Duodenal mucosa (tissue), 2 donors: ENCODE measurements around the gene ERF.

Source experiments
- H3K27ac ChIP-seq: one replicate; pipeline ENCODE4 v1.7.0; 2013; ENCODE audit warnings: low read depth, low read length
- H3K27me3 ChIP-seq, 2 donors: one replicate each; pipeline ENCODE4 v1.7.0; 2013; ENCODE audit warnings: low read length in 2 of 2, control low read depth in 1 of 2; ENCODE audit not compliant: insufficient read depth in 2 of 2, control insufficient read depth in 1 of 2
- H3K36me3 ChIP-seq, 2 donors: one replicate each; pipeline ENCODE4 v1.7.0; 2013; ENCODE audit warnings: low read length in 2 of 2, control low read depth in 1 of 2; ENCODE audit not compliant: insufficient read depth in 2 of 2, control insufficient read depth in 1 of 2
- H3K4me1 ChIP-seq, 2 donors: one replicate each; pipeline ENCODE4 v1.7.0; 2013; ENCODE audit warnings: low read length in 2 of 2, control low read depth in 1 of 2; ENCODE audit not compliant: insufficient read depth in 2 of 2, control insufficient read depth in 1 of 2
- H3K4me3 ChIP-seq, 2 donors: one replicate each; pipeline ENCODE4 v1.7.0; 2013; ENCODE audit warnings: low read length in 2 of 2, low read depth in 1 of 2
- H3K9ac ChIP-seq, 2 donors: one replicate each; pipeline ENCODE4 v1.7.0; 2013; ENCODE audit warnings: low read length in 2 of 2, low read depth in 1 of 2
- H3K9me3 ChIP-seq, 2 donors: one replicate each; pipeline ENCODE4 v1.7.0; 2013; ENCODE audit warnings: low read length in 2 of 2, control low read depth in 1 of 2; ENCODE audit not compliant: control insufficient read depth in 1 of 2

The ERF gene

GRCh38 chr19:42241279-42241678 is 13.6 kb downstream of the ERF start:
- H3K9me3 ChIP-seq, result no peaks in the 10 kb centered on the region
- no peak overlapping the region for H3K27ac ChIP-seq
- no peaks in the 10 kb centered on the region for H3K27me3 ChIP-seq
- H3K4me3 ChIP-seq, result peak overlapping the region; percentile 77 to 94
- peaks cover 4 to 28% of the 10 kb centered on the region in 2 donors for H3K36me3 ChIP-seq
- peak overlapping the region; percentile 96 for H3K9ac ChIP-seq
- peaks cover 14 to 29% of the 10 kb centered on the region in 2 donors for H3K4me1 ChIP-seq

- Histone ChIP-seq H3K9me3 (no peaks in the 10 kb centered on the region), H3K27me3 (no peaks in the 10 kb centered on the region), H3K36me3 (peaks cover 17 to 41% of the 10 kb centered on the region in 2 donors), H3K27ac (no peak overlapping the region), H3K4me3 (no peak overlapping the region), H3K9ac (no peak overlapping the region), H3K4me1 (peaks cover 18 to 25% of the 10 kb centered on the region in 2 donors)
These were observed 15.2 kb downstream of the ERF start for GRCh38 chr19:42239544-42240220.

- Histone ChIP-seq H3K4me3 (no peak overlapping the region), H3K9me3 (no peaks in the 10 kb centered on the region), H3K36me3 (peaks cover 42 to 77% of the 10 kb centered on the region in 2 donors), H3K4me1 (peaks cover 15 to 21% of the 10 kb centered on the region in 2 donors), H3K9ac (no peak overlapping the region), H3K27ac (no peak overlapping the region), H3K27me3 (no peaks in the 10 kb centered on the region)
These were observed 19.7 kb downstream of the ERF start for GRCh38 chr19:42235181-42235580.

GRCh38 chr19:42234364-42234763 is 20.6 kb downstream of the ERF start:
- H3K4me1 ChIP-seq, result peaks cover 15 to 21% of the 10 kb centered on the region in 2 donors
- peak overlapping the region in 1 of 2 donors; percentile 8 for H3K4me3 ChIP-seq
- H3K9ac ChIP-seq, result peak overlapping the region; percentile 18 to 48
- no peaks in the 10 kb centered on the region for H3K9me3 ChIP-seq
- H3K36me3 ChIP-seq, result peaks cover 50 to 77% of the 10 kb centered on the region in 2 donors
- no peaks in the 10 kb centered on the region for H3K27me3 ChIP-seq
- peak overlapping the region; percentile 58 for H3K27ac ChIP-seq

- Histone ChIP-seq H3K9ac (peak overlapping the region; percentile 48 to 55), H3K36me3 (peaks cover 51 to 77% of the 10 kb centered on the region in 2 donors), H3K27me3 (no peaks in the 10 kb centered on the region), H3K9me3 (no peaks in the 10 kb centered on the region), H3K27ac (peak overlapping the region; percentile 87), H3K4me1 (peaks cover 15 to 21% of the 10 kb centered on the region in 2 donors), H3K4me3 (peak overlapping the region in 1 of 2 donors; percentile 8)
These were observed 21.1 kb downstream of the ERF start for GRCh38 chr19:42233678-42234292.

GRCh38 chr19:42233106-42233505 is 21.8 kb downstream of the ERF start:
- Histone ChIP-seq H3K27me3 (no peaks in the 10 kb centered on the region), H3K9me3 (no peaks in the 10 kb centered on the region), H3K36me3 (peaks cover 51 to 82% of the 10 kb centered on the region in 2 donors), H3K27ac (peak overlapping the region; percentile 87), H3K4me3 (no peak overlapping the region), H3K9ac (peak overlapping the region; percentile 48 to 55), H3K4me1 (peaks cover 15 to 21% of the 10 kb centered on the region in 2 donors)

- no peak overlapping the region for H3K4me3 ChIP-seq
- H3K36me3 ChIP-seq, result peaks cover 51 to 82% of the 10 kb centered on the region in 2 donors
- no peak overlapping the region for H3K9ac ChIP-seq
- H3K27me3 ChIP-seq, result no peaks in the 10 kb centered on the region
- peaks cover 15 to 21% of the 10 kb centered on the region in 2 donors for H3K4me1 ChIP-seq
- H3K27ac ChIP-seq, result no peak overlapping the region
- no peaks in the 10 kb centered on the region for H3K9me3 ChIP-seq
These were observed 22.5 kb downstream of the ERF start for GRCh38 chr19:42232435-42232834.

GRCh38 chr19:42230571-42230970 is 24.4 kb downstream of the ERF start:
- Histone ChIP-seq H3K4me3 (no peak overlapping the region), H3K4me1 (peaks cover 15 to 20% of the 10 kb centered on the region in 2 donors), H3K27ac (no peak overlapping the region), H3K9me3 (no peaks in the 10 kb centered on the region), H3K27me3 (no peaks in the 10 kb centered on the region), H3K36me3 (peaks cover 52 to 86% of the 10 kb centered on the region in 2 donors), H3K9ac (no peak overlapping the region)

- no peak overlapping the region for H3K9ac ChIP-seq
- H3K27me3 ChIP-seq, result no peaks in the 10 kb centered on the region
- H3K36me3 ChIP-seq, result peaks cover 52 to 85% of the 10 kb centered on the region in 2 donors
- peaks cover 15 to 17% of the 10 kb centered on the region in 2 donors for H3K4me1 ChIP-seq
- no peak overlapping the region for H3K4me3 ChIP-seq
- H3K27ac ChIP-seq, result no peak overlapping the region
- H3K9me3 ChIP-seq, result no peaks in the 10 kb centered on the region
These were observed 25.0 kb downstream of the ERF start for GRCh38 chr19:42229855-42230351.

- H3K27me3 ChIP-seq, result no peaks in the 10 kb centered on the region
- no peak overlapping the region for H3K4me3 ChIP-seq
- H3K4me1 ChIP-seq, result peaks cover 11 to 14% of the 10 kb centered on the region in 2 donors
- no peak overlapping the region for H3K9ac ChIP-seq
- H3K36me3 ChIP-seq, result peaks cover 54 to 87% of the 10 kb centered on the region in 2 donors
- no peak overlapping the region for H3K27ac ChIP-seq
- H3K9me3 ChIP-seq, result no peaks in the 10 kb centered on the region
These were observed 25.6 kb downstream of the ERF start for GRCh38 chr19:42229301-42229854.
